Caco-2 (cell line): ENCODE data around the gene DNAJC8. TPM values are rescaled to one million over a fixed set of nuclear protein-coding genes. Genes with fewer than 3 reads are reported as not detected.
A peak's percentile ranks its signal among the peaks of the same experiment; 100 is the strongest.

Experiments used
- BruUV-seq: library from RNA; stranded (reverse); fragments of 400-500 nt; replicated peaks from 2 replicates; lab custom pipeline; 2021; lab: Mats Ljungman, UMichigan
- CTCF ChIA-PET: fragments of 300-600 bp; sonication (Branson Sonifier 250); formaldehyde crosslinking; loops from one replicate; lab custom pipeline; 2022; ENCODE audit warnings: antibody characterized with exemption; lab: Charles Lee
- POLR2A ChIA-PET: fragments of 300-600 bp; sonication (Branson Sonifier 250); formaldehyde crosslinking; loops from one replicate; lab custom pipeline; 2022; ENCODE audit warnings: antibody characterized with exemption; lab: Charles Lee
- DNase-seq, 2 experiments: peaks; one replicate each; pipeline versions ENCODE4 v3.0.0 to v3.0.0-alpha.2; 2020 to 2022
- H3K27me3 ChIP-seq: replicated peaks from 2 replicates; pipeline ENCODE4 v1.6.0; 2011; ENCODE audit warnings: low read length; ENCODE audit not compliant: control insufficient read depth, insufficient read depth
- H3K36me3 ChIP-seq: 2 replicates; pipeline ENCODE4 v1.5.1; 2011; ENCODE audit warnings: low read length; ENCODE audit not compliant: control insufficient read depth, insufficient read depth
- H3K4me1 ChIP-seq: fragments of 250-450 bp; sonication (Bioruptor Pico); 2 replicates; pipeline ENCODE4 v1.5.1; 2020; ENCODE audit warnings: mild to moderate bottlenecking
- H3K4me3 ChIP-seq: 2 replicates; pipeline ENCODE4 v1.5.1; 2011; ENCODE audit warnings: low read depth, mild to moderate bottlenecking, control low read depth, low read length
- H3K9me3 ChIP-seq: fragments of 250-450 bp; sonication (Bioruptor Pico); 2 replicates; pipeline ENCODE4 v1.5.1; 2020; ENCODE audit warnings: mild to moderate bottlenecking, moderate library complexity
- H3K27ac Mint-ChIP-seq: one replicate; pipeline ENCODE4 v1.8.0; 2022; ENCODE audit warnings: mixed read lengths; ENCODE audit not compliant: unreplicated experiment
- H3K27me3 Mint-ChIP-seq: one replicate; pipeline ENCODE4 v1.8.0; 2022; ENCODE audit warnings: mixed read lengths; ENCODE audit not compliant: insufficient read depth, unreplicated experiment
- H3K36me3 Mint-ChIP-seq: one replicate; pipeline ENCODE4 v1.8.0; 2022; ENCODE audit warnings: mild to moderate bottlenecking, mixed read lengths; ENCODE audit not compliant: insufficient read depth, unreplicated experiment
- H3K4me1 Mint-ChIP-seq: one replicate; pipeline ENCODE4 v1.8.0; 2022; ENCODE audit warnings: low read depth, mixed read lengths; ENCODE audit not compliant: unreplicated experiment
- H3K4me3 Mint-ChIP-seq: one replicate; pipeline ENCODE4 v1.8.0; 2022; ENCODE audit warnings: mild to moderate bottlenecking, moderate library complexity, mixed read lengths; ENCODE audit not compliant: unreplicated experiment
- H3K9me3 Mint-ChIP-seq: one replicate; pipeline ENCODE4 v1.8.0; 2022; ENCODE audit warnings: mixed read lengths; ENCODE audit not compliant: unreplicated experiment
- CTCF ChIP-seq, 2 experiments: fragments of 200-600 bp in 1 of 2; IDR thresholded peaks; 1 replicate in 1 of 2; 2 replicates in 1 of 2; pipeline versions ENCODE4 v1.5.1 to v1.8.0; 2011 to 2022; ENCODE audit warnings: antibody characterized with exemption in 1 of 2, control low read depth in 1 of 2, inconsistent platforms in 1 of 2, low read depth in 1 of 2, low read length in 1 of 2, mild to moderate bottlenecking in 1 of 2, moderate library complexity in 1 of 2; ENCODE audit not compliant: insufficient read depth in 1 of 2, severe bottlenecking in 1 of 2, unreplicated experiment in 1 of 2
- intact Hi-C: fragments of 100-400 bp; cut with micrococcal nuclease; formaldehyde crosslinking; loops from one replicate; pipeline ENCODE4 v1.10.0; 2022; ENCODE audit not compliant: unreplicated experiment
- total RNA-seq: library from RNA; stranded (reverse); gene quantifications from 2 replicates; pipeline ENCODE4 v1.2.3, GENCODE V29; 2022

The DNAJC8 gene
- total RNA-seq, 1 experiment from 2014 or later, result 69.4 TPM

GRCh38 chr1:28173151-28173979 is 59.5 kb downstream of the DNAJC8 start:
- peaks cover 12% of the 10 kb centered on the region for H3K4me1 ChIP-seq
- POLR2A ChIA-PET, result no interaction called here

GRCh38 chr1:28172713-28173150 is 60.1 kb downstream of the DNAJC8 start:
- no TSS peak for BruUV-seq
- intact Hi-C loops, result no loop called here
- no peaks in the 10 kb centered on the region for H3K27me3 ChIP-seq
- Mint-ChIP-seq H3K9me3 (no peaks in the 10 kb centered on the region), H3K36me3 (no peaks in the 10 kb centered on the region), H3K27me3 (no peaks in the 10 kb centered on the region), H3K27ac (peak overlapping the region; percentile 51), H3K4me3 (no peak overlapping the region), H3K4me1 (peaks cover 6% of the 10 kb centered on the region)
- no peaks in the 10 kb centered on the region for H3K9me3 ChIP-seq
- ChIA-PET POLR2A (no interaction called here), CTCF (no interaction called here)
- no peak for TF ChIP-seq CTCF (IDR thresholded peaks at IDR 0.05; ENCODE audit: insufficient read depth in 1 of 2, low read depth in 1 of 2, low read length in 1 of 2, severe bottlenecking in 1 of 2, unreplicated experiment in 1 of 2)
- H3K4me1 ChIP-seq, result peaks cover 12% of the 10 kb centered on the region
- H3K36me3 ChIP-seq, result no peaks in the 10 kb centered on the region
- peak; percentile 37 to 50 for DNase-seq
- no peak overlapping the region for H3K4me3 ChIP-seq

More at GRCh38 chr1:28173151-28173979, 59.5 kb downstream of the DNAJC8 start:
- BruUV-seq, result no TSS peak
- intact Hi-C loops, result no loop called here
- no peaks in the 10 kb centered on the region for H3K27me3 ChIP-seq
- no peaks in the 10 kb centered on the region for H3K9me3 ChIP-seq
- Mint-ChIP-seq H3K4me3 (no peak overlapping the region), H3K9me3 (no peaks in the 10 kb centered on the region), H3K27ac (no peak overlapping the region), H3K27me3 (no peaks in the 10 kb centered on the region), H3K36me3 (no peaks in the 10 kb centered on the region), H3K4me1 (peaks cover 6% of the 10 kb centered on the region)
- H3K4me3 ChIP-seq, result no peak overlapping the region
- no peaks in the 10 kb centered on the region for H3K36me3 ChIP-seq
- no peak for TF ChIP-seq CTCF (IDR thresholded peaks at IDR 0.05; ENCODE audit: insufficient read depth in 1 of 2, low read depth in 1 of 2, low read length in 1 of 2, severe bottlenecking in 1 of 2, unreplicated experiment in 1 of 2)
- no peak for DNase-seq
- CTCF ChIA-PET, result no interaction called here

GRCh38 chr1:28171246-28171645 is 61.6 kb downstream of the DNAJC8 start:
- H3K27me3 ChIP-seq, result no peaks in the 10 kb centered on the region
- peaks cover 12% of the 10 kb centered on the region for H3K4me1 ChIP-seq
- H3K36me3 ChIP-seq, result no peaks in the 10 kb centered on the region
- no TSS peak for BruUV-seq
- Mint-ChIP-seq H3K4me1 (peaks cover 6% of the 10 kb centered on the region), H3K4me3 (no peak overlapping the region), H3K36me3 (no peaks in the 10 kb centered on the region), H3K27ac (no peak overlapping the region), H3K9me3 (no peaks in the 10 kb centered on the region), H3K27me3 (no peaks in the 10 kb centered on the region)
- POLR2A ChIA-PET, result no interaction called here
- CTCF ChIA-PET, result no interaction called here
- intact Hi-C loops, result no loop called here
- H3K9me3 ChIP-seq, result no peaks in the 10 kb centered on the region
- H3K4me3 ChIP-seq, result no peak overlapping the region
- TF ChIP-seq CTCF (IDR thresholded peaks at IDR 0.05; ENCODE audit: insufficient read depth in 1 of 2, low read depth in 1 of 2, low read length in 1 of 2, severe bottlenecking in 1 of 2, unreplicated experiment in 1 of 2), result no peak
- no peak for DNase-seq
